Neural cell (in vitro differentiated cells): ENCODE measurements around the gene CLEC19A. TPM values are rescaled to one million over a fixed set of nuclear protein-coding genes. Genes with fewer than 3 reads are reported as not detected.

Source experiments
- H2AFZ ChIP-seq: fragments of 200-600, 300-800 bp; sonication (generic), shearing (Covaris generic); 2 replicates; pipeline ENCODE4 v1.6.0; 2014; ENCODE audit warnings: low read depth, mild to moderate bottlenecking, antibody characterized with exemption, low read length, moderate library complexity
- H3F3A ChIP-seq: fragments of 200-600 bp; shearing (Covaris generic); 2 replicates; pipeline ENCODE4 v1.6.1; 2016; ENCODE audit warnings: mild to moderate bottlenecking, moderate library complexity, mixed read lengths, antibody characterized with exemption, low read length; ENCODE audit not compliant: insufficient read depth, poor library complexity, severe bottlenecking
- H3K27ac ChIP-seq: fragments of 200-600, 300-800 bp; sonication (generic), shearing (Covaris generic); 2 replicates; pipeline ENCODE4 v1.5.1; 2014; ENCODE audit warnings: mild to moderate bottlenecking, low read length, moderate library complexity
- H3K27me3 ChIP-seq: fragments of 300-800, 200-600 bp; sonication (generic), shearing (Covaris generic); 2 replicates; pipeline ENCODE4 v1.6.0; 2014; ENCODE audit warnings: mild to moderate bottlenecking, low read depth, low read length, moderate library complexity; ENCODE audit not compliant: insufficient read depth
- H3K36me3 ChIP-seq: fragments of 300-800, 200-600 bp; sonication (generic), shearing (Covaris generic); 2 replicates; pipeline ENCODE4 v1.5.1; 2014; ENCODE audit warnings: mild to moderate bottlenecking, antibody characterized with exemption, low read length, moderate library complexity; ENCODE audit not compliant: insufficient read depth
- H3K4me2 ChIP-seq: fragments of 300-800, 200-600 bp; sonication (generic), shearing (Covaris generic); 2 replicates; pipeline ENCODE4 v1.6.0; 2014; ENCODE audit warnings: mild to moderate bottlenecking, low read length
- H3K4me3 ChIP-seq: fragments of 300-800, 200-600 bp; sonication (generic), shearing (Covaris generic); 2 replicates; pipeline ENCODE4 v1.5.1; 2014; ENCODE audit warnings: mild to moderate bottlenecking, low read length, moderate library complexity
- H3K79me2 ChIP-seq: fragments of 200-600 bp; shearing (Covaris generic); replicated peaks from 2 replicates; pipeline ENCODE4 v1.6.0; 2014; ENCODE audit warnings: mild to moderate bottlenecking, low read length, moderate library complexity; ENCODE audit not compliant: insufficient read depth
- H3K9ac ChIP-seq: fragments of 300-800, 200-600 bp; sonication (generic), shearing (Covaris generic); 2 replicates; pipeline ENCODE4 v1.6.1; 2016; ENCODE audit warnings: mild to moderate bottlenecking, low read length, mixed read lengths
- H3K9me2 ChIP-seq: fragments of 200-600 bp; shearing (Covaris generic); 2 replicates; pipeline ENCODE4 v1.6.1; 2016; ENCODE audit warnings: mild to moderate bottlenecking, low read length, mixed read lengths; ENCODE audit not compliant: insufficient read depth
- H3K9me3 ChIP-seq: fragments of 200-600, 300-800 bp; sonication (generic), shearing (Covaris generic); 2 replicates; pipeline ENCODE4 v1.6.1; 2016; ENCODE audit warnings: mild to moderate bottlenecking, mixed run types, low read length, moderate library complexity, mixed read lengths
- H4K20me1 ChIP-seq: fragments of 200-600 bp; shearing (Covaris generic); 2 replicates; pipeline ENCODE4 v1.6.1; 2016; ENCODE audit warnings: mild to moderate bottlenecking, mixed run types; ENCODE audit not compliant: insufficient read depth
- EP300 ChIP-seq: fragments of 450-650 bp; conservative IDR thresholded peaks from 2 replicates; pipeline ENCODE4 v1.6.1; 2014; ENCODE audit warnings: antibody characterized with exemption, mild to moderate bottlenecking, moderate library complexity; ENCODE audit not compliant: poor library complexity, severe bottlenecking
- EZH2 ChIP-seq: fragments of 200-600, 300-800 bp; shearing (Covaris generic), sonication (generic); IDR thresholded peaks from 2 replicates; pipeline ENCODE4 v1.6.1; 2014; ENCODE audit warnings: antibody characterized with exemption, low read length, borderline replicate concordance, mild to moderate bottlenecking; ENCODE audit not compliant: insufficient read depth, poor library complexity, severe bottlenecking
- MXI1 ChIP-seq: fragments of 450-650 bp; conservative IDR thresholded peaks from 2 replicates; pipeline ENCODE4 v1.6.1; 2014; ENCODE audit warnings: antibody characterized with exemption, mild to moderate bottlenecking; ENCODE audit not compliant: poor library complexity, severe bottlenecking
- POLR2AphosphoS5 ChIP-seq: IDR thresholded peaks from 2 replicates; pipeline ENCODE4 v1.6.1; 2012
- RAD21 ChIP-seq: fragments of 450-650 bp; conservative IDR thresholded peaks from 2 replicates; pipeline ENCODE4 v1.6.1; 2014; ENCODE audit warnings: antibody characterized with exemption, mild to moderate bottlenecking, moderate library complexity
- SMC3 ChIP-seq: fragments of 450-650 bp; conservative IDR thresholded peaks from 2 replicates; pipeline ENCODE4 v1.6.1; 2014; ENCODE audit warnings: antibody characterized with exemption, mild to moderate bottlenecking, moderate library complexity; ENCODE audit not compliant: poor library complexity
- TAF1 ChIP-seq: IDR thresholded peaks from 2 replicates; pipeline ENCODE4 v1.6.1; 2012; ENCODE audit warnings: low read depth
- polyA plus RNA-seq: library from polyadenylated mRNA; depleted of rRNA; stranded (reverse); fragments of >200 nt; gene quantifications from 2 replicates; pipeline ENCODE4 v1.2.3, GENCODE V29; 2014
- TF ChIP-seq, protein P1 (sequence below): fragments of 450-650 bp; IDR thresholded peaks from 2 replicates; pipeline ENCODE4 v1.5.1; 2014; ENCODE audit warnings: antibody characterized with exemption, mild to moderate bottlenecking, moderate library complexity; ENCODE audit not compliant: poor library complexity, severe bottlenecking
- TF ChIP-seq, protein P2 (sequence below): IDR thresholded peaks from 2 replicates; pipeline ENCODE4 v1.6.1; 2012; ENCODE audit warnings: borderline replicate concordance

The CLEC19A gene
- polyA plus RNA-seq, 1 donor from 2014 or later, result not detected

- Histone ChIP-seq H3F3A (no peaks in the 10 kb centered on the region), H3K36me3 (no peaks in the 10 kb centered on the region), H3K9me2 (no peaks in the 10 kb centered on the region), H3K4me2 (no peak overlapping the region), H3K27ac (no peak overlapping the region), H3K9me3 (no peaks in the 10 kb centered on the region), H3K27me3 (no peaks in the 10 kb centered on the region), H3K79me2 (no peaks in the 10 kb centered on the region), H2AFZ (no peak overlapping the region), H3K4me3 (no peak overlapping the region), H3K9ac (no peak overlapping the region), H4K20me1 (no peaks in the 10 kb centered on the region)
- no peak for TF ChIP-seq RAD21
- no peak for TF ChIP-seq POLR2AphosphoS5
- TF ChIP-seq MXI1, result no peak
- TF ChIP-seq, protein P1, sequence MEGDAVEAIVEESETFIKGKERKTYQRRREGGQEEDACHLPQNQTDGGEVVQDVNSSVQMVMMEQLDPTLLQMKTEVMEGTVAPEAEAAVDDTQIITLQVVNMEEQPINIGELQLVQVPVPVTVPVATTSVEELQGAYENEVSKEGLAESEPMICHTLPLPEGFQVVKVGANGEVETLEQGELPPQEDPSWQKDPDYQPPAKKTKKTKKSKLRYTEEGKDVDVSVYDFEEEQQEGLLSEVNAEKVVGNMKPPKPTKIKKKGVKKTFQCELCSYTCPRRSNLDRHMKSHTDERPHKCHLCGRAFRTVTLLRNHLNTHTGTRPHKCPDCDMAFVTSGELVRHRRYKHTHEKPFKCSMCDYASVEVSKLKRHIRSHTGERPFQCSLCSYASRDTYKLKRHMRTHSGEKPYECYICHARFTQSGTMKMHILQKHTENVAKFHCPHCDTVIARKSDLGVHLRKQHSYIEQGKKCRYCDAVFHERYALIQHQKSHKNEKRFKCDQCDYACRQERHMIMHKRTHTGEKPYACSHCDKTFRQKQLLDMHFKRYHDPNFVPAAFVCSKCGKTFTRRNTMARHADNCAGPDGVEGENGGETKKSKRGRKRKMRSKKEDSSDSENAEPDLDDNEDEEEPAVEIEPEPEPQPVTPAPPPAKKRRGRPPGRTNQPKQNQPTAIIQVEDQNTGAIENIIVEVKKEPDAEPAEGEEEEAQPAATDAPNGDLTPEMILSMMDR, result no peak
- no peak for TF ChIP-seq EP300
- no peak for TF ChIP-seq EZH2
- no peak for TF ChIP-seq SMC3
- no peak for TF ChIP-seq TAF1
- TF ChIP-seq, protein P2, sequence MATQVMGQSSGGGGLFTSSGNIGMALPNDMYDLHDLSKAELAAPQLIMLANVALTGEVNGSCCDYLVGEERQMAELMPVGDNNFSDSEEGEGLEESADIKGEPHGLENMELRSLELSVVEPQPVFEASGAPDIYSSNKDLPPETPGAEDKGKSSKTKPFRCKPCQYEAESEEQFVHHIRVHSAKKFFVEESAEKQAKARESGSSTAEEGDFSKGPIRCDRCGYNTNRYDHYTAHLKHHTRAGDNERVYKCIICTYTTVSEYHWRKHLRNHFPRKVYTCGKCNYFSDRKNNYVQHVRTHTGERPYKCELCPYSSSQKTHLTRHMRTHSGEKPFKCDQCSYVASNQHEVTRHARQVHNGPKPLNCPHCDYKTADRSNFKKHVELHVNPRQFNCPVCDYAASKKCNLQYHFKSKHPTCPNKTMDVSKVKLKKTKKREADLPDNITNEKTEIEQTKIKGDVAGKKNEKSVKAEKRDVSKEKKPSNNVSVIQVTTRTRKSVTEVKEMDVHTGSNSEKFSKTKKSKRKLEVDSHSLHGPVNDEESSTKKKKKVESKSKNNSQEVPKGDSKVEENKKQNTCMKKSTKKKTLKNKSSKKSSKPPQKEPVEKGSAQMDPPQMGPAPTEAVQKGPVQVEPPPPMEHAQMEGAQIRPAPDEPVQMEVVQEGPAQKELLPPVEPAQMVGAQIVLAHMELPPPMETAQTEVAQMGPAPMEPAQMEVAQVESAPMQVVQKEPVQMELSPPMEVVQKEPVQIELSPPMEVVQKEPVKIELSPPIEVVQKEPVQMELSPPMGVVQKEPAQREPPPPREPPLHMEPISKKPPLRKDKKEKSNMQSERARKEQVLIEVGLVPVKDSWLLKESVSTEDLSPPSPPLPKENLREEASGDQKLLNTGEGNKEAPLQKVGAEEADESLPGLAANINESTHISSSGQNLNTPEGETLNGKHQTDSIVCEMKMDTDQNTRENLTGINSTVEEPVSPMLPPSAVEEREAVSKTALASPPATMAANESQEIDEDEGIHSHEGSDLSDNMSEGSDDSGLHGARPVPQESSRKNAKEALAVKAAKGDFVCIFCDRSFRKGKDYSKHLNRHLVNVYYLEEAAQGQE, result no peak
Observed at GRCh38 chr16:19301931-19302330, 16.4 kb downstream of the CLEC19A start.

- no peaks in the 10 kb centered on the region for H3K36me3 ChIP-seq
- H3K27me3 ChIP-seq, result no peaks in the 10 kb centered on the region
- no peak overlapping the region for H3K27ac ChIP-seq
- no peak for TF ChIP-seq SMC3
- TF ChIP-seq, protein P1, result no peak
- no peak for TF ChIP-seq POLR2AphosphoS5
- no peak for TF ChIP-seq EP300
- no peak for TF ChIP-seq TAF1
- TF ChIP-seq, protein P2, result no peak
- no peak for TF ChIP-seq RAD21
- TF ChIP-seq MXI1, result no peak
- TF ChIP-seq EZH2, result no peak
- H3K4me3 ChIP-seq, result no peak overlapping the region
- no peak overlapping the region for H3K9ac ChIP-seq
- H3K9me2 ChIP-seq, result no peaks in the 10 kb centered on the region
- no peaks in the 10 kb centered on the region for H3K79me2 ChIP-seq
- no peak overlapping the region for H3K4me2 ChIP-seq
- H3F3A ChIP-seq, result no peaks in the 10 kb centered on the region
- no peaks in the 10 kb centered on the region for H3K9me3 ChIP-seq
- H4K20me1 ChIP-seq, result no peaks in the 10 kb centered on the region
- no peak overlapping the region for H2AFZ ChIP-seq
Observed at GRCh38 chr16:19304750-19305149, 19.2 kb downstream of the CLEC19A start.
